Activated naive CD8-positive, alpha-beta T cell treated with anti-CD3 and anti-CD28 coated beads for 36 hours (primary cell): ENCODE data around the gene LGALS9. TPM values are rescaled to one million over a fixed set of nuclear protein-coding genes. Genes with fewer than 3 reads are reported as not detected.

Source experiments
- DNase-seq: peaks from one replicate; pipeline ENCODE4 v3.0.0; 2021
- H3K27ac Mint-ChIP-seq: one replicate; pipeline ENCODE4 v1.8.0; 2022; ENCODE audit warnings: mild to moderate bottlenecking, moderate library complexity, mixed read lengths
- H3K27me3 Mint-ChIP-seq: one replicate; pipeline ENCODE4 v1.8.0; 2022; ENCODE audit warnings: mild to moderate bottlenecking, mixed read lengths
- H3K36me3 Mint-ChIP-seq: one replicate; pipeline ENCODE4 v1.8.0; 2021; ENCODE audit warnings: mild to moderate bottlenecking, mixed read lengths
- H3K4me1 Mint-ChIP-seq: one replicate; pipeline ENCODE4 v1.8.0; 2021; ENCODE audit warnings: mixed read lengths
- H3K4me3 Mint-ChIP-seq: one replicate; pipeline ENCODE4 v1.8.0; 2022; ENCODE audit warnings: mild to moderate bottlenecking, moderate library complexity, mixed read lengths
- H3K9me3 Mint-ChIP-seq: one replicate; pipeline ENCODE4 v1.8.0; 2022; ENCODE audit warnings: mixed read lengths
- total RNA-seq, 2 experiments: library from RNA; stranded (reverse); gene quantifications; one replicate each; pipeline ENCODE4 v1.2.3, GENCODE V29; 2021

The LGALS9 gene
- total RNA-seq, 2 experiments from 2014 or later = 25.1 to 25.3 TPM

- Mint-ChIP-seq H3K36me3 (peaks cover 7% of the 10 kb centered on the region), H3K27me3 (no peaks in the 10 kb centered on the region), H3K9me3 (no peaks in the 10 kb centered on the region), H3K27ac (no peak overlapping the region), H3K4me1 (peaks cover 12% of the 10 kb centered on the region), H3K4me3 (no peak overlapping the region)
- DNase-seq = no peak
Measured at GRCh38 chr17:27598337-27599050, 32.5 kb upstream of the LGALS9 start.

DNA sequence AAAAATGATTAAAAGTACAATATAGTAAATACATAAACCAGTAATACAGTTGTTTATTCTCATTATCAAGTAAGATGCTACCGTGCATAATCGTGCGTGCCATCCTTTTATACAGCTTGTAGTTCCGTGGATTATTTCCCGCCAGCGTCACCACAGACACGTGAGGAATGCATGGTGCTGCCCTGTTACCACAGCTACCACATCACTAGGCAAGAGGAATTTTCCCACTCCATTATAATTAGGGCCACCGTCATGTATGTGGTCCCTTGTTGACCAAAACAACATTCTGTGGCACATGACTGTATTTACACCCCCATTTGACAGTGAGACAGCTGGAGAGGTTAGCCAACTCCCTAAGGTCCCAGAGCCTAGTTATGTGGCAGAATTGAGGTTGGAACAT is 30.5 kb upstream of the LGALS9 start:
- Mint-ChIP-seq H3K9me3 (no peaks in the 10 kb centered on the region), H3K27me3 (no peaks in the 10 kb centered on the region), H3K27ac (no peak overlapping the region), H3K4me3 (no peak overlapping the region), H3K36me3 (peaks cover 7% of the 10 kb centered on the region), H3K4me1 (peaks cover 5% of the 10 kb centered on the region)
- no peak for DNase-seq

DNA sequence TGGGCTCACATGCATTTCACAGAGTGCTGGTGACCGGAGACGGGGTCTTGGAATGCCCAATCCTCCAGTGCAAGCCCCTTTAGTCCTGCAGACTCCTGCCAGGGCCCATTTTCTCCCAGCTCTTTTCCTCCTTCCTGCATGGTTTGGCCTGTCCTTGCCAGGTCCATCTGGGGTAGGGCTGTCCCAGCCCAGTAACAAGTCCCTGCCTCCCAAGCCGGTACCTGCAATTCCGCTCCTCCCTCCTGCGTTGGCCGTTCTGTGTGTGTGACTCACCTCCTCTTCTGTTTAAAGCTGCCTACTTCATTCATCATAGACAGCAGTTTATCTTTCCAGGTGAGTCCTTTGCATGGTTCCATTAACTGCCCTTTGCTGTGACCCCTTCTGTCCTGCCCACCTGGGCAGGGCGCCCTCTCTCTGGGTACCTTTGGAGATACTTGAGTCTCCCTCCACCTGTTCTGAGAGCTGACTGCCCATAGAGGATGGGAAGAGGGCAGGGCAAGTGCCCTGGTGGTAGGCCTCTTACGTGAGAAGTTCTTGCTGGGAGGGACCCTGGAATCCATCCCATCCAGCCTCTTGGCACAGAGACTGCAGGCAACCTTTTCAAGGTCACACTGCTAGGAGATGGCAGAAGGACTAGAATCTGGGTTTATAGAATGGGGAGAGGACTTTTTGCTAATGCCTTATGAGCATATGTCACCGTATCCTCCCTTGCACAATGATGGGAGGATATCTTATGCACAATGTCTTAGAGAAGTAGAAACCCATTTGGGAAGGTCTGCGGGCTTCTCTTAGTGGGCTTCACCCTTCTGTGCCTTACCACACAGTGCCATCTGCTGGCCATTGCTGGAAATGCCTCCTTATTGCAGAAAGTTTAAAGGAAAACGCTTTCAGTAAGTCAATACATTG is 29.7 kb upstream of the LGALS9 start:
- DNase-seq = peak; percentile 71
- peaks cover 5% of the 10 kb centered on the region for H3K4me1 Mint-ChIP-seq
- no peak overlapping the region for H3K4me3 Mint-ChIP-seq
- no peaks in the 10 kb centered on the region for H3K27me3 Mint-ChIP-seq
- no peak overlapping the region for H3K27ac Mint-ChIP-seq
- H3K9me3 Mint-ChIP-seq = no peaks in the 10 kb centered on the region
- H3K36me3 Mint-ChIP-seq = peaks cover 7% of the 10 kb centered on the region

DNA sequence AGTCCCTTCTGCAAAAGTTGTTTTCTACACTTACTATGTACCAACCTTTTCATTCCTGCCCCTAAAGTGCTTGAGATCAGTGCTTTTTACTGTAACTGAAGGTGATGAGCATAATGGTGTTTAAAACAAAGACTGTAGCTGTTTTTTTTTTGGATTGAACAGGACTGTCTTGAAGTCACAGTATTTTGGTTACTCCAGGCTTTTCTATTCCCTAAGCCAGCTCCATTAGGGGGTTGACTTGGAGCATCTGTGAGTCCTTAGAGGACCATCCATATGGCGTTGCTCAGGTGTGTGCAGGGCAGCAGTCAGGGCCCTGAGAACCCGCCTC is 29.0 kb upstream of the LGALS9 start:
- Mint-ChIP-seq H3K27ac (no peak overlapping the region), H3K36me3 (peaks cover 7% of the 10 kb centered on the region), H3K9me3 (no peaks in the 10 kb centered on the region), H3K4me1 (peaks cover 5% of the 10 kb centered on the region), H3K4me3 (no peak overlapping the region), H3K27me3 (no peaks in the 10 kb centered on the region)
- no peak for DNase-seq

DNA sequence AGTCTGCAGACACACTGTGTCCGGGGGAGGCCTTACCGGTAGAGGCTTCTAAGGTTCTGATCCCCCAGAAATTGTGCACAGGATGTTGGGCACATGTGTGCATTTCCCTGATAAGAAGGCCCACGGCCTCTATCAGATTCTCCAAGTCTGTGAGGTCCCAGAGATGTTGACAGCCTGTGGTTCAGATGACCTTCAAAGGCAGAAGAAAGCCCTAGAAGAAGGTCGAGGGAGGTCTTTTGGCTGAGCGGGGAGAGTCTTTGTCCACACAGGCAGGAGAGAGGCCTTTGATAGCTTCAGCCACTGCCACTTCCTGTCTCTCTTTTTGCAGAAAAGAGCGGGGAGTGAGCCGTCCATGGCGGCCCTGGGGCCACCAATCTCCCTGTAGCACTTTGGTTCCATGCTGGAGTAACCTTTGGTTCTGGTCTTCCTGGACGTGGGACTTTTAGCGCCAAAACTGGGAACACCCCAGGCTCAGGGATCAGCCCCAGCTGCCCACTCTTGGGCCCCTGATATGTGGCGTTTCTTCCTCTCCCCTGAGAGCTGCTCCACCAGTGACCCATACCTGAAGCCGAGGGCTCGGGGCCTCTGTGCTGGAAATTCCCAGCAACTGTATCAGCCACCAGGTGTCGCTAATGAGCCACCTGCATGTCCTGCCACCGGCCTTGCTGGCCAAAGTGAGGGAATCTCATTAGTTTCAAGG is 28.1 kb upstream of the LGALS9 start:
- Mint-ChIP-seq H3K36me3 (peaks cover 7% of the 10 kb centered on the region), H3K4me1 (peaks cover 5% of the 10 kb centered on the region), H3K4me3 (no peak overlapping the region), H3K9me3 (no peaks in the 10 kb centered on the region), H3K27me3 (no peaks in the 10 kb centered on the region), H3K27ac (no peak overlapping the region)
- peak; percentile 64 for DNase-seq

DNA sequence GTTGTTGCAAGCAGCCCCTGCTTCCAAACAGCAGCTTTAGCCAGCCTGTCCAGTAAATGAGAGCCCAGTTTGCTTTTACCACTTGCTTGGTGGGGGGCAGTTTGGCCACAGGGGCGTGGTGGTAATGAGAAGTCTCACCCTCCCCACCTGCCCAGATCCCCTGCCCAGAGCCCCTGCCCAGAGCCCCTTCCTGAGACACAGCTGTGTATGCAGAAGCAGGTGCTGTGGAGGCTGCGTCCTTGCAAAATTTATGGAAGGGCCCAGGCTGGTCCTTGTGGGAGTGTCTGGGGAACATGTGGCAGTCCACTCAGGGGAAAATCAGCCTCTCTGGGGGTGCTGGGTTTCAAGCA is 27.6 kb upstream of the LGALS9 start:
- no peak for DNase-seq
- Mint-ChIP-seq H3K36me3 (peaks cover 9% of the 10 kb centered on the region), H3K9me3 (no peaks in the 10 kb centered on the region)

GRCh38 chr17:27603880-27604794 is 26.9 kb upstream of the LGALS9 start:
- Mint-ChIP-seq H3K36me3 (peaks cover 12% of the 10 kb centered on the region), H3K27me3 (no peaks in the 10 kb centered on the region), H3K4me1 (peaks cover 6% of the 10 kb centered on the region), H3K9me3 (no peaks in the 10 kb centered on the region), H3K4me3 (no peak overlapping the region), H3K27ac (no peak overlapping the region)
- no peak for DNase-seq

More for the DNA sequence above, 27.6 kb upstream of the LGALS9 start:
- peaks cover 6% of the 10 kb centered on the region for H3K4me1 Mint-ChIP-seq
- no peak overlapping the region for H3K4me3 Mint-ChIP-seq
- H3K27me3 Mint-ChIP-seq = no peaks in the 10 kb centered on the region
- H3K27ac Mint-ChIP-seq = no peak overlapping the region

DNA sequence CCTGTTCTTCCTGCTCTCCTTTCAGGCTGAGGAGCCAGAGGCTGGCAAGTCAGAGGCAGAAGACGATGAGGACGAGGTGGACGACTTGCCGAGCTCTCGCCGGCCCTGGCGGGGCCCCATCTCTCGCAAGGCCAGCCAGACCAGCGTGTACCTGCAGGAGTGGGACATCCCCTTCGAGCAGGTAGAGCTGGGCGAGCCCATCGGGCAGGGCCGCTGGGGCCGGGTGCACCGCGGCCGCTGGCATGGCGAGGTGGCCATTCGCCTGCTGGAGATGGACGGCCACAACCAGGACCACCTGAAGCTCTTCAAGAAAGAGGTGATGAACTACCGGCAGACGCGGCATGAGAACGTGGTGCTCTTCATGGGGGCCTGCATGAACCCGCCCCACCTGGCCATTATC is 25.6 kb upstream of the LGALS9 start:
- H3K27me3 Mint-ChIP-seq = no peaks in the 10 kb centered on the region
- H3K4me3 Mint-ChIP-seq = no peak overlapping the region
- no peak overlapping the region for H3K27ac Mint-ChIP-seq
- peaks cover 5% of the 10 kb centered on the region for H3K4me1 Mint-ChIP-seq
- H3K36me3 Mint-ChIP-seq = peaks cover 14% of the 10 kb centered on the region
- no peak for DNase-seq
- H3K9me3 Mint-ChIP-seq = no peaks in the 10 kb centered on the region

DNA sequence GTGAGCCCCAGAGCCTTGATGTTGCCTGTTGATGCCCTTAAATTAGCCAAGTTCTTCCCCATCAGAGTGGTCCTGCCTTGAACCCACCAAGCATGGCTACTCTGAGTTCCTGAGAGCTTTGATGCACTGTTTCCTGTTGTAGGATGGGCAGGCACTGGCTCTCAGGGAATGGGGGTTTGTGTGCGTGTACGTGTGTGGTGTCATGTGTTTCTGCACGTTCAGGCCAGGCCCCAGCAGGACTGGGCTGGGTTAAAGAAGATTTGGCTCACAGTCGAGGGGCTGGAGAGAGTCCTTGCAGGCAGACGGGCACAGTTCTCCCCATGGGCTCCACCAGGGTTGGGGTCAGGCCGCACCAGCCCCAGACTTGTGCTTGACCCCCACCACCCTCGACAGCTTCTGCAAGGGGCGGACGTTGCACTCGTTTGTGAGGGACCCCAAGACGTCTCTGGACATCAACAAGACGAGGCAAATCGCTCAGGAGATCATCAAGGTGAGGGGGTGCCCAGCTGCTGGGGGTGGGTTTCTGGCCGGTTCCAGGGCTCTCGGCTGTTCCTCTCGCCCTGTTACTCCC is 23.4 kb upstream of the LGALS9 start:
- no peaks in the 10 kb centered on the region for H3K27me3 Mint-ChIP-seq
- no peak overlapping the region for H3K27ac Mint-ChIP-seq
- DNase-seq = no peak
- H3K4me1 Mint-ChIP-seq = peaks cover 14% of the 10 kb centered on the region
- H3K36me3 Mint-ChIP-seq = peaks cover 14% of the 10 kb centered on the region
- H3K9me3 Mint-ChIP-seq = no peaks in the 10 kb centered on the region
- H3K4me3 Mint-ChIP-seq = no peak overlapping the region

DNA sequence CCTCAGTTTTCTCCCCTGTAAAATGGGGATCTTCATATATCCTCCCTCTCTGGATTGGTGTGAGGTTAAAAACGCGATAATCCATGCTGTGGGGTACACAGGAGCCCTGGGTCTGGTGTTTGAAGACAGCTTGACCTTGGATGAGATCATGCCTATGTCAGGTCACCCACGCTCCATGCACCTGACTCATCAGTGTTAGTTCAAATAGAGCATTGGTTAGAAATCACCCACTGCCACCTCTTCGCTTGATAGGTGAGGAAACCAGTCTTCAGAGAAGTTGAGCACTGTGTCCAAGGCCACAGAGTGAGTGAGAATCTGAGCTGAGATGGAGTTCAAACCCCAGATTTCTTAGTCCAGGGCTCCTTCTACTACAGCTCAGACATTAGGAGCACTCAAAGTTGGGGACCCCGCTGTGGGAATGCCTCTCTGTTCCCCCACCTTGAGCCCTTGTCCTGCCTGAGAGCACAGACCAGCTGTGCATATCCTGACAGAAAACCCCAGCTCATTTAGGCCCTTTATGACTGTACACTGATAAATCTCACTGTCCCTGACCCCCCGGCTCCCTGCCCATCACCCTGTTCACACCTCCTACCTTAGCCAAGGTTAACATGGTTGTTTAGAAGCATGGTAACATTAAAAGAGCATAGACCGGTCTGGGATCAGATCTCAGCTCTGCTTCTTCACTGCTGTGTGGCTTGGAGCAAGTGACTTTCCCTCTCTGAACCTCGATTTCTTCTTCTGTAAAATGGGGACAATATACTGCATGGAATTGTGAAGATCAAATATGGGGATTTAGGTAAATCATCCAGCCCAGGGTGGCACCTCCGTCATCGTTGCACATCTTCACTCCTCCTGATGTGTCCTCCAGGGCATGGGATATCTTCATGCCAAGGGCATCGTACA is 22.4 kb upstream of the LGALS9 start:
- H3K27me3 Mint-ChIP-seq = no peaks in the 10 kb centered on the region
- H3K4me3 Mint-ChIP-seq = no peak overlapping the region
- peaks cover 15% of the 10 kb centered on the region for H3K36me3 Mint-ChIP-seq
- no peak for DNase-seq
- H3K9me3 Mint-ChIP-seq = no peaks in the 10 kb centered on the region
- H3K27ac Mint-ChIP-seq = no peak overlapping the region
- peaks cover 10% of the 10 kb centered on the region for H3K4me1 Mint-ChIP-seq

DNA sequence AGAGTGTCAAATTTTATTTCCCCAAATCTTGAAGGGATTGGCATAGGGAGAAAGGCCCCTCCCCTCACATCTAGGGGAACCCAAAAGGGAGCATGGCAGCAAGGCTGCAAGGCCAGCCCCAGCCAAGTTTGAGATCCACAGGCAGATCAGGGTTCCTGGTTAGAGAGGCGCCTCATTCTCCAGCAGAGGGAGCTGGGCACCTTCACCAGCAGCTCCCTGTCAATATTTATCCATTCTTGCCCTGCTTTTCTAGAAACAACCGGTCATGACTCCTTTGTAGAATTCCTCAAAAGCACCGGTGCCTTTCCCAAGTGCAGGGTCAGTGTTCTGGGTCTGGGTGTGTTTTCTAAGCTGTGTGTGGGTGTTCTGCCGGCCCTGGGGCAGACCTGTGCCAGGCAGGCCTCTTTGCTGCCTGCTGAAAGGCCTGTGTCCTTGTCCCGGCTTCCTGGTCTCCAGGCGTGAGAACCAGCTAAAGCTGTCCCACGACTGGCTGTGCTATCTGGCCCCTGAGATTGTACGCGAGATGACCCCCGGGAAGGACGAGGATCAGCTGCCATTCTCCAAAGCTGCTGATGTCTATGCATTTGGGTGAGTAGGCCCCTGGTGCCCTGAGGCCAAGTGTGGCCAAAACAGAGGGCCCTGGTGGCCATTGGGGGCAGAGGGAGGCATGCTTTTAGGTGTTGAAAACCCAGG is 21.2 kb upstream of the LGALS9 start:
- H3K27me3 Mint-ChIP-seq = no peaks in the 10 kb centered on the region
- no peaks in the 10 kb centered on the region for H3K9me3 Mint-ChIP-seq
- peaks cover 10% of the 10 kb centered on the region for H3K4me1 Mint-ChIP-seq
- DNase-seq = no peak
- peaks cover 23% of the 10 kb centered on the region for H3K36me3 Mint-ChIP-seq
- no peak overlapping the region for H3K4me3 Mint-ChIP-seq
- H3K27ac Mint-ChIP-seq = no peak overlapping the region

DNA sequence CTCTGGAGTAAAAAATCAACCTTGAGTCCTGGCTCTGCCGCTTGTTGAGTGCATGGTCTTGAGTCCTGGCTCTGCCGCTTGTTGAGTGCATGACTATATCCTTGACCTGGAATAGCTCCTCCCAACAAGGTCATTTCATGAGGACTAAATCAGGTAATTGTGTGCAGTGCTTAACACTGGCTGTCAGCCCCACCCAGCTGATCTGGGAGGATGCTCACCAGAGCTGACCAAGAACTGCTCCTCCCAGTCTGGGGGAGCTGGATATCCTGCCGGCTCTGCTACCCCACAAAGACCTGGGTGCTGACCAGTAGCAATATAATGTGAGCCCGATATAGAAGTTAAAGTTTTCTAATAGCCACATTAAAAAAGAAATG is 20.7 kb upstream of the LGALS9 start:
- H3K4me1 Mint-ChIP-seq = peaks cover 13% of the 10 kb centered on the region
- no peak overlapping the region for H3K27ac Mint-ChIP-seq
- H3K4me3 Mint-ChIP-seq = no peak overlapping the region
- H3K27me3 Mint-ChIP-seq = no peaks in the 10 kb centered on the region
- no peaks in the 10 kb centered on the region for H3K9me3 Mint-ChIP-seq
- peaks cover 29% of the 10 kb centered on the region for H3K36me3 Mint-ChIP-seq
- DNase-seq = no peak

- no peak overlapping the region for H3K27ac Mint-ChIP-seq
- no peak overlapping the region for H3K4me3 Mint-ChIP-seq
- no peaks in the 10 kb centered on the region for H3K27me3 Mint-ChIP-seq
- H3K36me3 Mint-ChIP-seq = peaks cover 42% of the 10 kb centered on the region
- peaks cover 29% of the 10 kb centered on the region for H3K4me1 Mint-ChIP-seq
- no peaks in the 10 kb centered on the region for H3K9me3 Mint-ChIP-seq
- DNase-seq = no peak
Measured at GRCh38 chr17:27612160-27612770, 18.7 kb upstream of the LGALS9 start.
